HCT116 (cell line): ENCODE results near the gene TMTC2. TPM values are rescaled to one million over a fixed set of nuclear protein-coding genes. Genes with fewer than 3 reads are reported as not detected.

ENCODE experiments used
- ATAC-seq: fragments of 200-7000 bp; cut with Tn5 transposase; 2 replicates; pipeline ENCODE4 v1.9.1; 2020; ENCODE audit warnings: mild to moderate bottlenecking, moderate library complexity
- BruUV-seq: library from RNA; stranded (reverse); fragments of 400-500 nt; replicated peaks from 2 replicates; lab custom pipeline; 2021; lab: Mats Ljungman, UMichigan
- CTCF ChIA-PET: fragments of 300-600 bp; sonication (Branson Sonifier 250); formaldehyde crosslinking; loops from one replicate; lab custom pipeline; 2021; ENCODE audit warnings: antibody characterized with exemption; lab: Charles Lee
- POLR2A ChIA-PET: fragments of 300-600, 350-600 bp; sonication (Branson Sonifier 250); formaldehyde crosslinking; loops from one replicate; lab custom pipeline; 2021; ENCODE audit warnings: antibody characterized with exemption; lab: Charles Lee
- RAD21 ChIA-PET, 2 experiments: fragments of 300-600 bp; sonication (Branson Sonifier 250); formaldehyde crosslinking; loops; one replicate each; lab custom pipeline; 2023; ENCODE audit warnings: low total read pairs in 2 of 2; ENCODE audit not compliant: uncharacterized antibody in 2 of 2, unreplicated experiment in 2 of 2, low non-redundant PET in 1 of 2; lab: Charles Lee
- DNase-seq: peaks from one replicate; pipeline ENCODE4 v3.0.0-alpha.2; 2010; ENCODE audit warnings: low read depth, low spot score
- H2AFZ ChIP-seq: fragments of 200-600 bp; shearing (Covaris generic), sonication (generic); 2 replicates; pipeline ENCODE4 v1.6.1; 2017; ENCODE audit warnings: low read depth, mixed run types, mixed read lengths, antibody characterized with exemption, low read length; ENCODE audit not compliant: poor library complexity, severe bottlenecking
- H3K27ac ChIP-seq: 2 replicates; pipeline ENCODE4 v1.5.1; 2012; ENCODE audit warnings: low read depth, low read length
- H3K27me3 ChIP-seq: fragments of 200-600 bp; sonication (generic); 2 replicates; pipeline ENCODE4 v1.6.1; 2016; ENCODE audit warnings: mixed run types, low read length, mixed read lengths; ENCODE audit not compliant: insufficient read depth
- H3K36me3 ChIP-seq, 2 experiments: fragments of 200-500 bp in 1 of 2; fragments of 200-600 bp in 1 of 2; sonication (Bioruptor generic) in 1 of 2; sonication (generic) in 1 of 2; 2 replicates each; pipeline versions ENCODE4 v1.5.1 to v1.6.1; 2014 to 2016; ENCODE audit warnings: low read length in 2 of 2, inconsistent platforms in 1 of 2, mixed read lengths in 1 of 2, mixed run types in 1 of 2; ENCODE audit not compliant: insufficient read depth in 2 of 2, control insufficient read depth in 1 of 2
- H3K4me1 ChIP-seq, 2 experiments: fragments of 200-600 bp in 1 of 2; sonication (generic) in 1 of 2; 2 replicates each; pipeline versions ENCODE4 v1.5.1 to v1.6.1; 2012 to 2017; ENCODE audit warnings: low read length in 2 of 2, inconsistent platforms in 1 of 2, mild to moderate bottlenecking in 1 of 2, mixed read lengths in 1 of 2, mixed run types in 1 of 2, moderate library complexity in 1 of 2; ENCODE audit not compliant: insufficient read depth in 2 of 2, control insufficient read depth in 1 of 2
- H3K4me2 ChIP-seq: fragments of 200-600 bp; sonication (generic); 2 replicates; pipeline ENCODE4 v1.6.1; 2017; ENCODE audit warnings: mixed run types, low read length, mixed read lengths
- H3K4me3 ChIP-seq, 2 experiments: fragments of 200-600 bp in 1 of 2; sonication (generic) in 1 of 2; replicated peaks in 1 of 2; 2 replicates each; pipeline ENCODE4 v1.5.1; 2011 to 2016; ENCODE audit warnings: low read length in 2 of 2, control low read depth in 1 of 2, low read depth in 1 of 2, mild to moderate bottlenecking in 1 of 2, mixed read lengths in 1 of 2, mixed run types in 1 of 2
- H3K79me2 ChIP-seq: fragments of 200-600 bp; sonication (generic); 2 replicates; pipeline ENCODE4 v1.6.1; 2017; ENCODE audit warnings: mild to moderate bottlenecking, mixed run types, low read length, moderate library complexity, mixed read lengths; ENCODE audit not compliant: insufficient read depth
- H3K9ac ChIP-seq: fragments of 200-600 bp; sonication (generic); 2 replicates; pipeline ENCODE4 v1.6.1; 2016; ENCODE audit warnings: low read length, mixed read lengths
- H3K9me2 ChIP-seq: fragments of 200-600 bp; sonication (generic), shearing (Covaris generic); 2 replicates; pipeline ENCODE4 v1.6.1; 2017; ENCODE audit warnings: mixed run types, mild to moderate bottlenecking, moderate library complexity; ENCODE audit not compliant: insufficient read depth
- H3K9me3 ChIP-seq, 2 experiments: fragments of 200-500 bp in 1 of 2; fragments of 200-600 bp in 1 of 2; sonication (Bioruptor generic) in 1 of 2; sonication (generic) in 1 of 2; 2 replicates each; pipeline ENCODE4 v1.6.1; 2014 to 2017; ENCODE audit warnings: low read length in 2 of 2, mixed read lengths in 2 of 2, inconsistent platforms in 1 of 2, low read depth in 1 of 2, mild to moderate bottlenecking in 1 of 2, mixed run types in 1 of 2, moderate library complexity in 1 of 2; ENCODE audit not compliant: control insufficient read depth in 1 of 2, insufficient read depth in 1 of 2
- H4K20me1 ChIP-seq: fragments of 200-600 bp; sonication (generic), shearing (Covaris generic); 2 replicates; pipeline ENCODE4 v1.6.1; 2017; ENCODE audit warnings: mixed run types, mild to moderate bottlenecking, moderate library complexity; ENCODE audit not compliant: insufficient read depth
- ATF3 ChIP-seq: IDR thresholded peaks from 2 replicates; pipeline ENCODE4 v1.6.1; 2012
- CBX3 ChIP-seq: IDR thresholded peaks from 2 replicates; pipeline ENCODE4 v1.6.1; 2012; ENCODE audit warnings: low read depth
- FOSL1 ChIP-seq: IDR thresholded peaks from 2 replicates; pipeline ENCODE4 v1.6.1; 2012; ENCODE audit warnings: low read depth
- JUND ChIP-seq: IDR thresholded peaks from 2 replicates; pipeline ENCODE4 v1.6.1; 2012
- MAX ChIP-seq: IDR thresholded peaks from 2 replicates; pipeline ENCODE4 v1.6.1; 2012
- POLR2A ChIP-seq: IDR thresholded peaks from 2 replicates; pipeline ENCODE4 v1.7.0; 2011; ENCODE audit warnings: borderline replicate concordance; ENCODE audit not compliant: insufficient read depth, insufficient read length; ENCODE audit errors: extremely low read depth
- POLR2AphosphoS5 ChIP-seq: IDR thresholded peaks from 2 replicates; pipeline ENCODE4 v1.6.1; 2011; ENCODE audit warnings: mild to moderate bottlenecking, low read depth, low read length, moderate library complexity
- RAD21 ChIP-seq: IDR thresholded peaks from 2 replicates; pipeline ENCODE4 v1.6.1; 2012; ENCODE audit warnings: low read depth, mild to moderate bottlenecking
- REST ChIP-seq: IDR thresholded peaks from 2 replicates; pipeline ENCODE4 v1.6.1; 2012; ENCODE audit warnings: low read depth
- SIN3A ChIP-seq: IDR thresholded peaks from 2 replicates; pipeline ENCODE4 v1.6.1; 2012; ENCODE audit warnings: low read depth
- SP1 ChIP-seq: IDR thresholded peaks from 2 replicates; pipeline ENCODE4 v1.6.1; 2012; ENCODE audit warnings: low read depth
- YY1 ChIP-seq: IDR thresholded peaks from 2 replicates; pipeline ENCODE4 v1.6.1; 2011; ENCODE audit warnings: low read length, low read depth, moderate library complexity, mild to moderate bottlenecking; ENCODE audit not compliant: insufficient replicate concordance; ENCODE audit errors: extremely low read depth
- ZFX ChIP-seq: fragments of 450-650 bp; IDR thresholded peaks from 2 replicates; pipeline ENCODE4 v1.6.1; 2017
- ZNF274 ChIP-seq: fragments of 200-500 bp; sonication (Bioruptor generic); IDR thresholded peaks from 2 replicates; pipeline ENCODE4 v1.6.1; 2014; ENCODE audit warnings: mild to moderate bottlenecking, low read depth, low read length, inconsistent platforms
- intact Hi-C: fragments of 100-400 bp; cut with micrococcal nuclease; formaldehyde crosslinking; loops from 2 replicates; pipeline ENCODE4 v1.10.0; 2022
- total RNA-seq: library from RNA; stranded (reverse); gene quantifications from one replicate; pipeline ENCODE4 v1.2.1, GENCODE V29; 2021; ENCODE audit not compliant: unreplicated experiment

TMTC2 gene
- total RNA-seq, 1 experiment from 2014 or later: 11.5 TPM

- ATAC-seq: no peak
Observed at GRCh38 chr12:82725741-82726140, 39.0 kb downstream of the TMTC2 start.

More at GRCh38 chr12:82725741-82726140, 39.0 kb downstream of the TMTC2 start:
- no peak overlapping the region for H3K4me2 ChIP-seq
- no TSS peak for BruUV-seq
- intact Hi-C loops: no loop called here
- H3K27me3 ChIP-seq: no peaks in the 10 kb centered on the region
- DNase-seq: no peak
- POLR2A ChIA-PET: no interaction called here
- no peak overlapping the region for H3K4me3 ChIP-seq
- H3K4me1 ChIP-seq: no peaks in the 10 kb centered on the region
- H3K9ac ChIP-seq: no peak overlapping the region
- H3K9me2 ChIP-seq: no peaks in the 10 kb centered on the region
- TF ChIP-seq POLR2A (no peak), FOSL1 (no peak), RAD21 (no peak), MAX (no peak), SIN3A (no peak), JUND (no peak), ZFX (no peak), ATF3 (no peak), YY1 (no peak), SP1 (no peak), REST (no peak), ZNF274 (no peak), POLR2AphosphoS5 (no peak), CBX3 (no peak)
- TF ChIP-seq, all 23 proteins: peak for 0
- Histone ChIP-seq H3K27ac (no peak overlapping the region), H3K36me3 (no peaks in the 10 kb centered on the region), H3K9me3 (no peaks in the 10 kb centered on the region), H2AFZ (no peak overlapping the region), H3K79me2 (no peaks in the 10 kb centered on the region), H4K20me1 (no peaks in the 10 kb centered on the region)
- ChIA-PET CTCF (no interaction called here), RAD21 (no interaction called here)
